Lower leg skin (tissue), 4 donors: ENCODE results near the gene PYGO1. TPM values are rescaled to one million over a fixed set of nuclear protein-coding genes. Genes with fewer than 3 reads are reported as not detected.

ENCODE experiments used
- DNase-seq, 2 donors: peaks; one replicate each; pipeline ENCODE4 v3.0.0-alpha.2; 2019; ENCODE audit warnings: low spot score in 2 of 2
- H3K4me3 ChIP-seq: fragments of 200-600 bp; sonication (generic); 2 replicates; pipeline ENCODE4 v1.5.1; 2017; ENCODE audit warnings: mild to moderate bottlenecking, low read depth; ENCODE audit not compliant: poor library complexity, severe bottlenecking
- CTCF ChIP-seq, 3 donors: fragments of 450-650 bp; IDR thresholded peaks; one replicate each; pipeline ENCODE4 v1.5.1; 2016; ENCODE audit warnings: antibody characterized with exemption in 3 of 3, mild to moderate bottlenecking in 3 of 3, moderate library complexity in 2 of 3
- POLR2A ChIP-seq, 2 donors: fragments of 450-650 bp; IDR thresholded peaks; one replicate each; pipeline ENCODE4 v1.6.1; 2016 to 2017; ENCODE audit warnings: antibody characterized with exemption in 2 of 2, mild to moderate bottlenecking in 1 of 2, moderate library complexity in 1 of 2
- WGBS, 2 donors: methylation state at CpG; one replicate each; pipeline ENCODE4 v1.1.5; 2018; 5-methylcytosine and 5-hydroxymethylcytosine counted together
- intact Hi-C: fragments of 100-400 bp; cut with DNase I; formaldehyde crosslinking; loops from one replicate; pipeline ENCODE4 v1.15.0; 2023; ENCODE audit warnings: low total_unique reads
- total RNA-seq, 4 donors: library from RNA; depleted of rRNA; stranded (reverse); fragments of >200 nt; gene quantifications; one replicate each; pipeline ENCODE4 v1.1.0, GENCODE V29; 2016

PYGO1 gene
- total RNA-seq, 4 donors from 2014 or later, result 1.8 to 4.1 (median 3.2) TPM

- WGBS, 2 donors, result 80 to 84% methylated on average over 2 of the region's 2 CpGs
These were observed 40.2 kb upstream of the PYGO1 start for GRCh38 chr15:55628369-55628730.

GRCh38 chr15:55627730-55628368 is 39.7 kb upstream of the PYGO1 start:
- peak; percentile 80 to 90 for DNase-seq
- H3K4me3 ChIP-seq, result no peak overlapping the region
- intact Hi-C loops, result no loop called here
- TF ChIP-seq POLR2A (IDR thresholded peaks at IDR 0.05), result no peak
- no peak for TF ChIP-seq CTCF (IDR thresholded peaks at IDR 0.05)
- WGBS, 2 donors, result 33 to 36% methylated on average over 7 of the region's 7 CpGs

More at GRCh38 chr15:55628369-55628730, 40.2 kb upstream of the PYGO1 start:
- intact Hi-C loops, result no loop called here
- TF ChIP-seq CTCF (IDR thresholded peaks at IDR 0.05), result no peak
- TF ChIP-seq POLR2A (IDR thresholded peaks at IDR 0.05), result no peak
- H3K4me3 ChIP-seq, result no peak overlapping the region
- no peak for DNase-seq

- intact Hi-C loops, result no loop called here
- 69 to 74% methylated on average over 6 of the region's 6 CpGs for WGBS, 2 donors
- TF ChIP-seq CTCF (IDR thresholded peaks at IDR 0.05) (no peak), POLR2A (IDR thresholded peaks at IDR 0.05) (no peak)
- H3K4me3 ChIP-seq, result no peak overlapping the region
- DNase-seq, result no peak
These were observed 31.6 kb upstream of the PYGO1 start for GRCh38 chr15:55619783-55620182.

DNA sequence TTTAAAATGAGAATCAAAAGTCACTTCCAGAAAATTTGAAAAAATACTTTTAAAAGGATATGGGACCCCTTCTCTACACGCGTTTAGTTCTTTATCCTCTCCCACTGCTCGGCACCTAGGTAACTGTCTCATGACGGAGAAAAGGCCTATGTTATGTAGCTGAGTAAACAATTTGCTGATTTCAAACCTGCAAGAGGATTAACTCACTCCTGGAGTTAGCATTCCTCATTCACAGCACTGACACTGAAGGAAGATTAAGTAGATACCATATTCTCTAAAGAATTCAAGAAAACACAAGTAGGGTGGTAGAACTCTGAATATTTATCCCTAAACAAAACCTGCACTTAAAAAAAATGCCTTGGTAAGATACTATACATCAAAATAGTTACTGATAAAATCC is 30.2 kb upstream of the PYGO1 start:
- intact Hi-C loops, result no loop called here

GRCh38 chr15:55615445-55615844 is 27.3 kb upstream of the PYGO1 start:
- intact Hi-C loops, result no loop called here
- no peak for DNase-seq
- 47 to 70% methylated on average over 1 of the region's 1 CpG for WGBS, 2 donors
- no peak for TF ChIP-seq POLR2A (IDR thresholded peaks at IDR 0.05)
- H3K4me3 ChIP-seq, result no peak overlapping the region

More for the DNA sequence above, 30.2 kb upstream of the PYGO1 start:
- no peak overlapping the region for H3K4me3 ChIP-seq
- DNase-seq, result no peak
- 93% methylated on average over 4 of the region's 4 CpGs for WGBS, 2 donors
- TF ChIP-seq CTCF (IDR thresholded peaks at IDR 0.05) (no peak), POLR2A (IDR thresholded peaks at IDR 0.05) (no peak)

DNA sequence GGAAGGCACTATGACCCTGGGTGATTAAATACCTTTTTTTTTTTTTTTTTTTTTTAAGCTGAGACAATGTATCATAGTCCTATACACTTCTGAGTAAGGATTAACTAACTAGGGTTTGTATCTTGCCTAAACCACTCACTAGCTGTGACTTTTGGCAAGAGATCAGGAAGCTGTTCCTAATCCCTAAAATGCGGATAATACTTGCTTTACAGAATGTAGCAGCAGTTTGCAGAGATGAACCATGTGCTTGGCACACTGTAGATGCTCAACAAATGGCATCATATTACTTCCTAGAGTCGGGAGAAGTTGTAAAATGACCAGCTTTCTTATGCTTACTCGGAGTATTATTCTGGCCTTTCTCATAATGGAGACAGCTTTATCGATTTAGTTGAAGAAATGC is 25.6 kb upstream of the PYGO1 start:
- no peak for DNase-seq
- intact Hi-C loops, result no loop called here
- H3K4me3 ChIP-seq, result no peak overlapping the region
- 60 to 73% methylated on average over 4 of the region's 4 CpGs for WGBS, 2 donors
- TF ChIP-seq POLR2A (IDR thresholded peaks at IDR 0.05) (no peak), CTCF (IDR thresholded peaks at IDR 0.05) (no peak)
